Ovary (tissue), 3 donors: ENCODE results near the gene MSLN.

Experiments
- CTCF ChIP-seq, 3 donors: fragments of 450-650 bp in 2 of 3; fragments of 200-600 bp in 1 of 3; IDR thresholded peaks; one replicate each; pipeline versions ENCODE4 v1.5.1 to v1.8.0; 2016 to 2022; ENCODE audit warnings: antibody characterized with exemption in 3 of 3, mild to moderate bottlenecking in 1 of 3
- POLR2A ChIP-seq: fragments of 450-650 bp; IDR thresholded peaks from one replicate; pipeline ENCODE4 v1.6.1; 2017; ENCODE audit warnings: antibody characterized with exemption, mild to moderate bottlenecking, moderate library complexity
- donor health status: DM: no; HTN: no; CAD: no.

GRCh38 chr16:791131-791530, 30.6 kb downstream of the MSLN start:
- TF ChIP-seq CTCF (IDR thresholded peaks at IDR 0.05) (no peak), POLR2A (no peak)
